Measurements from ENCODE around the gene CPAMD8. TPM values are rescaled to one million over a fixed set of nuclear protein-coding genes. Genes with fewer than 3 reads are reported as not detected.
A peak's percentile ranks its signal among the peaks of the same experiment; 100 is the strongest.

Gene CPAMD8
- total RNA-seq, 2 experiments from 2014 or later = not detected

GRCh38 chr19:17055636-17056035, 29.0 kb upstream of the CPAMD8 start:
- H3K4me1 Mint-ChIP-seq (ENCODE audit: low read depth) = no peaks in the 10 kb centered on the region
- H3K9me3 Mint-ChIP-seq = peaks cover 3% of the 10 kb centered on the region
- H3K4me3 Mint-ChIP-seq = no peak overlapping the region
- TF ChIP-seq CTCF (IDR thresholded peaks at IDR 0.05) = no peak
- intact Hi-C loops (cut with micrococcal nuclease) = no loop called here
- POLR2A ChIA-PET = no interaction called here
- ATAC-seq (no peak), DNase-seq (no peak)
- no peaks in the 10 kb centered on the region for H3K27me3 Mint-ChIP-seq
- peaks cover 56% of the 10 kb centered on the region for H3K36me3 Mint-ChIP-seq (ENCODE audit: low read depth)
- CTCF ChIA-PET = no interaction called here
- H3K27ac Mint-ChIP-seq = no peak overlapping the region

DNA sequence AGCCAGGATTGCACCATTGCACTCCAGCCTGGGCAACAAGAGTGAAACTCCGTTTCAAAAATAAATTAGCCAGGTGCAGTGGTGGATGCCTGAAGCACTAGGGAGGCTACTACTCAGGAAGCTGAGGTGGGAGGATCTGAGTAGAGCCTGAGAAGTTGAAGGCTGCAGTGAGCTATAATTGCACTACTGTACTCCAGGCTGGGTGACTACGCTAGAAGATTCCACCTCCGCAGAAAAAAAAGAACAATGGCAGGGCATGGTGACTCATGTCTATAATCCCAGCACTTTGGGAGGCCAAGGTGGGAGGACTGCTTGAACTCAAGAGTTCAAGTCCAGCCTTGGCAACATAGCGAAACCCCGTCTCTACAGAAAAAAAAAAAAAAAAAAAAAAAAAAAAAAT, 28.1 kb upstream of the CPAMD8 start:
- ChIA-PET POLR2A (no interaction called here), CTCF (no interaction called here)
- H3K27ac Mint-ChIP-seq = no peak overlapping the region
- H3K4me1 Mint-ChIP-seq (ENCODE audit: low read depth) = no peaks in the 10 kb centered on the region
- peaks cover 51% of the 10 kb centered on the region for H3K36me3 Mint-ChIP-seq (ENCODE audit: low read depth)
- H3K4me3 Mint-ChIP-seq = no peak overlapping the region
- intact Hi-C loops (cut with micrococcal nuclease) = no loop called here
- DNase-seq (no peak), ATAC-seq (no peak)
- peaks cover 3% of the 10 kb centered on the region for H3K9me3 Mint-ChIP-seq
- H3K27me3 Mint-ChIP-seq = no peaks in the 10 kb centered on the region
- no peak for TF ChIP-seq CTCF (IDR thresholded peaks at IDR 0.05)

DNA sequence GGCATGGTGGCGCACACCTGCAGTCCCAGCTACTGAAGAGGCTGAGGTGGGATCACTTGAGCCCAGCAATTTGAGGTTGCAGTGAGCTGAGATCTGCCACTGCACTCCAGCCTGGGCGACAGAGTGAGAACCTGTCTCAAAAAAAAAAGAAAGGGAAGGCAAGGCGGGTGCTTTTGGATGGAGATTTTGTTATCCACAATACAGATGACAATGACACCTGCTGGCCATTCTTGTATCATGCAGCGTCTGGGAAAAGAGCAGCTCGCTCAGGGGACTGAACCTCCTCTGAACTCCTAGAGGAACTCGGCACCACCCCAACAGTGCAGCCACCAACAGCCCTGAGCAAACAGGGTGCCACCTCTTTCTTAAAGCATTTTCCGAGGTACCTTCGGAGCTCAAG, 25.8 kb upstream of the CPAMD8 start:
- Mint-ChIP-seq H3K27ac (no peak overlapping the region), H3K4me1 (ENCODE audit: low read depth) (no peaks in the 10 kb centered on the region), H3K27me3 (no peaks in the 10 kb centered on the region), H3K36me3 (ENCODE audit: low read depth) (peaks cover 32% of the 10 kb centered on the region), H3K4me3 (no peak overlapping the region), H3K9me3 (no peaks in the 10 kb centered on the region)
- DNase-seq (peak; percentile 24), ATAC-seq (no peak)
- POLR2A ChIA-PET = interaction anchor here (0.6 kb wide), 1 partner anchor 509 kb away, joined by 3 read pairs; no protein-coding TSS in a partner anchor
- intact Hi-C loops (cut with micrococcal nuclease) = no loop called here
- CTCF ChIA-PET = interaction anchor here (1.0 to 1.6 kb wide), 4 partner anchors 10 to 280 kb away, joined by 3 to 4 read pairs (median 4); no protein-coding TSS in a partner anchor
- no peak for TF ChIP-seq CTCF (IDR thresholded peaks at IDR 0.05)

DNA sequence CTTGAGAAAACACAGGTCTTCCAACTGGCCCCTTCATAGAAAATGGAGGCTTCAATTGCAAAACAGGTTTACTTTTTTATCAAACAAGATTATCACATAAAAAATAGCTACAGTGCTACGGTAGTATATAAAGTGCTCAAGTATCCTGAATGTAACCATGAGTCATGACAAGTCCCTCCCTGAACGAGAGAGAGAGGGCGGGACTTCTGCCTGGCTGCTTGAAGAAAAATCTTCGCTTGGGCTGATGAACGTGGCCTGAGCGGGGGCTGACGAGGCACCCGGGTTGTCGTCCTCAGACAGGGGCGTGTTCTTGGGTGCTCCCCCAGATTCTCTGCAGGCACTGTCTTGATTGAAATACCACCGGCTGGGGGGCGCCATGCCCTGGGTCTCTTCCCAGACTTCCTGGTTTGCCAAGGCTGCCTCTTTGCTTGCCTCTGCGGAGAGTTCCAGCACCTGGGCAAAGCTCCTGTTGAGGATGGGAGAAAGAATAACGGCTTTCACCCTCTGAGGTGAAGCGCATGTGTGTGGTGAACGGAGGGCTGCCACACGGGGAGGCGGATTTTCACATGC, 23.2 kb upstream of the CPAMD8 start:
- intact Hi-C loops (cut with micrococcal nuclease) = no loop called here
- POLR2A ChIA-PET = no interaction called here
- Mint-ChIP-seq H3K4me3 (no peak overlapping the region), H3K4me1 (ENCODE audit: low read depth) (no peaks in the 10 kb centered on the region), H3K9me3 (no peaks in the 10 kb centered on the region), H3K27ac (no peak overlapping the region), H3K27me3 (no peaks in the 10 kb centered on the region), H3K36me3 (ENCODE audit: low read depth) (peaks cover 23% of the 10 kb centered on the region)
- ATAC-seq (no peak), DNase-seq (no peak)
- CTCF ChIA-PET = no interaction called here
- TF ChIP-seq CTCF (IDR thresholded peaks at IDR 0.05) = no peak

DNA sequence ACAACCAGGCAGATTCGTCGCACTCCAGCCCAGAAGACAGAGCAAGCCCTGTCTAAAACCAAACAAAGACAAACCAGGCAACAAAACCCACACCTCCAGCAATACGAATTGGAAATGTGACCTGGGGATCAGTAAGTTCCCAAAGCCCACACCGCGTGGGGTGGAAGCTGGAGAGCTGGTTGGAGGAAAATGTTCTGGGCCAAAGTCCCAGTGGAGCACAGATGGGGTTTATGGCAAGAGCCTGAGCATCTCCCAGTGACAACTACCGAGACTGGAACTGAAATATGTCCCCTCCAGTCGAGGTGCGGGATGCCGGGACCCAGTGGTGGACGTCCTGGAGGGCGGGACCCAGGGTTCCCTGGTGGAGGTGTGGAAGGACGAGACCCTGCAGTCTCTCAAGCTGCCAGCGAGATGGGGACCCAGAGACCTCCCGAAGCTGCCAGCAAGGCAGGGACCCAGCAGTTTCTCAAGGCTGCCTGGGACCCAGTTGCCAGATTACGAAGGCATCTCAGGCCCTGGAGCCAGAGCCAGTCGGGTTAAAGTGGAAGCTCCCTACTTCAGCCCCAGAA, 22.4 kb upstream of the CPAMD8 start:
- Mint-ChIP-seq H3K27ac (no peak overlapping the region), H3K4me1 (ENCODE audit: low read depth) (no peaks in the 10 kb centered on the region)
- intact Hi-C loops (cut with micrococcal nuclease) = no loop called here

More for the DNA sequence above, 22.4 kb upstream of the CPAMD8 start:
- Mint-ChIP-seq H3K4me3 (no peak overlapping the region), H3K36me3 (ENCODE audit: low read depth) (peaks cover 21% of the 10 kb centered on the region), H3K27me3 (no peaks in the 10 kb centered on the region), H3K9me3 (no peaks in the 10 kb centered on the region)
- DNase-seq (no peak), ATAC-seq (no peak)
- ChIA-PET CTCF (no interaction called here), POLR2A (no interaction called here)
- TF ChIP-seq CTCF (IDR thresholded peaks at IDR 0.05) = no peak

Measured in activated CD8-positive, alpha-beta T cell treated with anti-CD3 and anti-CD28 coated beads for 36 hours (primary cell).